ENCODE measurements around the gene TRMO.
"Not testable (repeated sequence)": the region's sequence is repeated elsewhere in the genome, so short reads cannot be mapped to it uniquely, and the experiment has no call there.

- TF ChIP-seq POLR2A, CTCF, POLR2AphosphoS5 (IDR thresholded peaks at IDR 0.05): not testable (repeated sequence)
Observed at GRCh38 chr9:97960678-97961328, 38.5 kb upstream of the TRMO start.

Measured in breast epithelium (tissue), 3 donors.